ENCODE measurements around the gene SIGLEC10. TPM values are rescaled to one million over a fixed set of nuclear protein-coding genes. Genes with fewer than 3 reads are reported as not detected.
"Not testable (repeated sequence)": the region's sequence is repeated elsewhere in the genome, so short reads cannot be mapped to it uniquely, and the experiment has no call there.

SIGLEC10 gene
- total and polyA plus RNA-seq, 2 experiments from 2014 or later, result 0.47 TPM; not detected in 1

- Histone ChIP-seq H3F3A (replicated peaks; ENCODE audit: low read depth) (no peaks in the 10 kb centered on the region), H2AFZ (no peak overlapping the region), H3K27ac (ENCODE audit: low read depth) (no peak overlapping the region), H3K27me3 (ENCODE audit: insufficient read depth) (peaks cover 10% of the 10 kb centered on the region; the same call in 1 of the 2 replicates), H4K20me1 (replicated peaks; ENCODE audit: insufficient read depth) (no peaks in the 10 kb centered on the region), H3K4me2 (no peak overlapping the region), H3K4me1 (ENCODE audit: insufficient read depth) (peaks cover 6% of the 10 kb centered on the region; the same call in 1 of the 2 replicates), H3K4me3 (no peak overlapping the region), H3K9me2 (ENCODE audit: insufficient read depth) (no peaks in the 10 kb centered on the region), H3K36me3 (ENCODE audit: insufficient read depth) (no peaks in the 10 kb centered on the region), H3K79me2 (replicated peaks; ENCODE audit: insufficient read depth) (no peaks in the 10 kb centered on the region)
- TF ChIP-seq JUNB (IDR thresholded peaks at IDR 0.05; ENCODE audit: unreplicated experiment) (no peak), ZNF114 (CRISPR knock-in tag; IDR thresholded peaks at IDR 0.05) (no peak), EZH2phosphoT487 (IDR thresholded peaks at IDR 0.05; ENCODE audit: unreplicated experiment) (no peak), POLR2AphosphoS5 (IDR thresholded peaks at IDR 0.05; ENCODE audit: low read depth) (no peak), ZNF331 (CRISPR knock-in tag; IDR thresholded peaks at IDR 0.05; ENCODE audit: low read depth) (no peak)
- no peak for ATAC-seq
- Mint-ChIP-seq H3K27ac (no peak overlapping the region), H3K9me3 (peaks cover 4% of the 10 kb centered on the region; the same call in 1 of the 3 replicates), H3K27me3 (ENCODE audit: insufficient read depth, low read depth, poor library complexity) (peaks cover 33% of the 10 kb centered on the region), H3K36me3 (ENCODE audit: low read depth) (0 out of 3 replicates have a peak, but pooled peaks cover 3% of the 10 kb centered on the region), H3K4me1 (peaks cover 10% of the 10 kb centered on the region; the same call in 2 of the 3 replicates), H3K4me3 (no peak overlapping the region)
- no peak for DNase-seq (ENCODE audit: low spot score)
Observed at GRCh38 chr19:51417810-51418157, 342 bp upstream of the SIGLEC10 start.

- H3F3A ChIP-seq (replicated peaks; ENCODE audit: low read depth); H3K36me3 ChIP-seq (ENCODE audit: insufficient read depth); H3K4me2 ChIP-seq; H3K36me3 Mint-ChIP-seq (ENCODE audit: low read depth); H3K27ac Mint-ChIP-seq; ATAC-seq; H3K9me3 Mint-ChIP-seq; H3K4me3 ChIP-seq; H3K9me2 ChIP-seq (ENCODE audit: insufficient read depth); H3K4me3 Mint-ChIP-seq; H3K4me1 ChIP-seq (ENCODE audit: insufficient read depth); H3K27ac ChIP-seq (ENCODE audit: low read depth); H3K27me3 ChIP-seq (ENCODE audit: insufficient read depth); H2AFZ ChIP-seq; H3K79me2 ChIP-seq (replicated peaks; ENCODE audit: insufficient read depth); H4K20me1 ChIP-seq (replicated peaks; ENCODE audit: insufficient read depth); DNase-seq (ENCODE audit: low spot score): not testable (repeated sequence)
- peaks cover 12% of the 10 kb centered on the region; the same call in 2 of the 3 replicates for H3K4me1 Mint-ChIP-seq
- H3K27me3 Mint-ChIP-seq (ENCODE audit: insufficient read depth, low read depth, poor library complexity), result peaks cover 27% of the 10 kb centered on the region
Observed at GRCh38 chr19:51416422-51416821, 1.0 kb downstream of the SIGLEC10 start.

GRCh38 chr19:51415187-51415586 is 2.3 kb downstream of the SIGLEC10 start:
- peaks cover 16% of the 10 kb centered on the region for H3K4me1 Mint-ChIP-seq
- H3K4me3 ChIP-seq, result no peak overlapping the region
- no peaks in the 10 kb centered on the region for H3K79me2 ChIP-seq (replicated peaks; ENCODE audit: insufficient read depth)
- H3K4me3 Mint-ChIP-seq, result no peak overlapping the region
- no peak overlapping the region for H2AFZ ChIP-seq
- H4K20me1 ChIP-seq (replicated peaks; ENCODE audit: insufficient read depth), result no peaks in the 10 kb centered on the region
- ATAC-seq (no peak), DNase-seq (ENCODE audit: low spot score) (no peak)
- peaks cover 7% of the 10 kb centered on the region; the same call in 1 of the 3 replicates for H3K36me3 Mint-ChIP-seq (ENCODE audit: low read depth)
- TF ChIP-seq NANOG (IDR thresholded peaks at IDR 0.05; ENCODE audit: borderline replicate concordance), result no peak
- H3K4me2 ChIP-seq, result no peak overlapping the region
- H3K9me3 Mint-ChIP-seq, result no peaks in the 10 kb centered on the region
- peaks cover 9% of the 10 kb centered on the region; the same call in 1 of the 2 replicates for H3K4me1 ChIP-seq (ENCODE audit: insufficient read depth)
- H3K27ac ChIP-seq (ENCODE audit: low read depth), result no peak overlapping the region
- H3F3A ChIP-seq (replicated peaks; ENCODE audit: low read depth), result no peaks in the 10 kb centered on the region
- H3K36me3 ChIP-seq (ENCODE audit: insufficient read depth), result no peaks in the 10 kb centered on the region
- H3K27me3 Mint-ChIP-seq (ENCODE audit: insufficient read depth, low read depth, poor library complexity), result peaks cover 24% of the 10 kb centered on the region
- H3K9me2 ChIP-seq (ENCODE audit: insufficient read depth), result no peaks in the 10 kb centered on the region
- H3K27me3 ChIP-seq (ENCODE audit: insufficient read depth), result no peaks in the 10 kb centered on the region
- H3K27ac Mint-ChIP-seq, result no peak overlapping the region
